Left ventricle myocardium inferior (tissue), 1 donor: ENCODE data around the gene NFIC. TPM values are rescaled to one million over a fixed set of nuclear protein-coding genes. Genes with fewer than 3 reads are reported as not detected.
"Not testable (repeated sequence)": the region's sequence is repeated elsewhere in the genome, so short reads cannot be mapped to it uniquely, and the experiment has no call there.

Experiments
- DNase-seq: peaks from one replicate; pipeline ENCODE4 v3.0.0-alpha.2; 2020
- H3K27ac ChIP-seq: fragments of 200-600 bp; replicated peaks from 2 replicates; pipeline ENCODE4 v1.8.0; 2021
- H3K27me3 ChIP-seq: fragments of 200-600 bp; 2 replicates; pipeline ENCODE4 v1.8.0; 2021; ENCODE audit warnings: low read depth
- H3K36me3 ChIP-seq: fragments of 200-600 bp; 2 replicates; pipeline ENCODE4 v1.8.0; 2021
- H3K4me1 ChIP-seq: fragments of 200-600 bp; 2 replicates; pipeline ENCODE4 v1.8.0; 2021
- H3K4me3 ChIP-seq: fragments of 200-600 bp; 2 replicates; pipeline ENCODE4 v1.8.0; 2021; ENCODE audit warnings: mild to moderate bottlenecking, moderate library complexity
- H3K9me3 ChIP-seq: fragments of 200-600 bp; replicated peaks from 2 replicates; pipeline ENCODE4 v1.8.0; 2021
- CTCF ChIP-seq: fragments of 200-600 bp; IDR thresholded peaks from 2 replicates; pipeline ENCODE4 v1.8.0; 2021; ENCODE audit warnings: antibody characterized with exemption, mild to moderate bottlenecking, borderline replicate concordance
- intact Hi-C: fragments of 100-400 bp; cut with micrococcal nuclease; formaldehyde crosslinking; loops from one replicate; pipeline ENCODE4 v1.11.0; 2022
- total RNA-seq: library from RNA; stranded (reverse); fragmentation: NEBNext Ultra II Directional; extraction: Animal tissue kit (Norgen Biotek cat#: 25700); gene quantifications from one replicate; pipeline ENCODE4 v1.2.1, GENCODE V29; 2021
- donor health status: DM: no; HTN: yes; CAD: no; lungs with severe emphysema.

Gene NFIC
- total RNA-seq, 1 donor from 2014 or later, result 145 TPM

GRCh38 chr19:3325451-3325850, 40.9 kb upstream of the NFIC start:
- no peak overlapping the region for H3K4me3 ChIP-seq
- no peaks in the 10 kb centered on the region for H3K4me1 ChIP-seq
- no peaks in the 10 kb centered on the region for H3K9me3 ChIP-seq
- TF ChIP-seq CTCF, result no peak
- no peaks in the 10 kb centered on the region for H3K36me3 ChIP-seq
- DNase-seq, result no peak
- no peak overlapping the region for H3K27ac ChIP-seq
- intact Hi-C loops, result loop anchor here (5.0 kb wide), 1 partner anchor 147 kb away; no protein-coding TSS in a partner anchor
- peaks cover 15% of the 10 kb centered on the region for H3K27me3 ChIP-seq

GRCh38 chr19:3328743-3329142, 37.6 kb upstream of the NFIC start:
- Histone ChIP-seq H3K9me3 (no peaks in the 10 kb centered on the region), H3K4me3 (no peak overlapping the region), H3K27ac (no peak overlapping the region), H3K36me3 (no peaks in the 10 kb centered on the region), H3K4me1 (no peaks in the 10 kb centered on the region), H3K27me3 (no peaks in the 10 kb centered on the region)
- DNase-seq, result no peak
- intact Hi-C loops, result loop anchor here (5.0 kb wide), 1 partner anchor 144 kb away; no protein-coding TSS in a partner anchor
- TF ChIP-seq CTCF, result no peak

- Histone ChIP-seq H3K27me3 (no peaks in the 10 kb centered on the region), H3K9me3 (no peaks in the 10 kb centered on the region), H3K4me3 (no peak overlapping the region), H3K4me1 (peaks cover 8% of the 10 kb centered on the region), H3K36me3 (no peaks in the 10 kb centered on the region), H3K27ac (no peak overlapping the region)
- intact Hi-C loops, result loop anchor here (10.0 kb wide), 1 partner anchor 95 kb away; no protein-coding TSS in a partner anchor
- DNase-seq, result no peak
- no peak for TF ChIP-seq CTCF
These were observed 36.3 kb upstream of the NFIC start for GRCh38 chr19:3330047-3330446.

GRCh38 chr19:3332232-3332631, 34.2 kb upstream of the NFIC start:
- H3K9me3 ChIP-seq, H3K36me3 ChIP-seq, H3K4me3 ChIP-seq, H3K27ac ChIP-seq, DNase-seq, H3K27me3 ChIP-seq: not testable (repeated sequence)
- intact Hi-C loops, result loop anchor here (10.0 kb wide), 1 partner anchor 93 kb away; no protein-coding TSS in a partner anchor
- peaks cover 30% of the 10 kb centered on the region for H3K4me1 ChIP-seq

- no peaks in the 10 kb centered on the region for H3K36me3 ChIP-seq
- no peak overlapping the region for H3K27ac ChIP-seq
- TF ChIP-seq CTCF, result no peak
- H3K4me1 ChIP-seq, result peaks cover 38% of the 10 kb centered on the region
- H3K9me3 ChIP-seq, result no peaks in the 10 kb centered on the region
- intact Hi-C loops, result loop anchor here (10.0 kb wide), 1 partner anchor 92 kb away; no protein-coding TSS in a partner anchor
- DNase-seq, result no peak
- no peaks in the 10 kb centered on the region for H3K27me3 ChIP-seq
- H3K4me3 ChIP-seq, result no peak overlapping the region
These were observed 33.3 kb upstream of the NFIC start for GRCh38 chr19:3333020-3333583.

GRCh38 chr19:3333662-3334061, 32.7 kb upstream of the NFIC start:
- no peaks in the 10 kb centered on the region for H3K27me3 ChIP-seq
- no peaks in the 10 kb centered on the region for H3K36me3 ChIP-seq
- DNase-seq, result no peak
- no peaks in the 10 kb centered on the region for H3K9me3 ChIP-seq
- intact Hi-C loops, result loop anchor here (10.0 kb wide), 1 partner anchor 91 kb away; no protein-coding TSS in a partner anchor
- no peak for TF ChIP-seq CTCF
- no peak overlapping the region for H3K27ac ChIP-seq
- peaks cover 43% of the 10 kb centered on the region for H3K4me1 ChIP-seq
- no peak overlapping the region for H3K4me3 ChIP-seq

- peaks cover 45% of the 10 kb centered on the region for H3K4me1 ChIP-seq
- intact Hi-C loops, result loop anchor here (10.0 kb wide), 1 partner anchor 90 kb away; no protein-coding TSS in a partner anchor
These were observed 31.5 kb upstream of the NFIC start for GRCh38 chr19:3334749-3335430.

More at GRCh38 chr19:3334749-3335430, 31.5 kb upstream of the NFIC start:
- H3K27me3 ChIP-seq, DNase-seq, H3K36me3 ChIP-seq, H3K9me3 ChIP-seq, H3K4me3 ChIP-seq: not testable (repeated sequence)
- peak overlapping the region; percentile 98 for H3K27ac ChIP-seq
